GOT3 (cell line): ENCODE results near the gene RHOXF1.
"Not testable (repeated sequence)": the region's sequence is repeated elsewhere in the genome, so short reads cannot be mapped to it uniquely, and the experiment has no call there.

Experiments used
- DNase-seq: peaks from one replicate; lab custom pipeline; 2025; ENCODE audit warnings: mixed read lengths; lab: John Stamatoyannopoulos, UW

The RHOXF1 gene

GRCh38 chrX:120115438-120115963 lies at the start of gene RHOXF1:
TSS of gene RHOXF1 (minus strand) at chrX:120115913. CDS start at chrX:120115862, 51 bp downstream.
- DNase-seq, result no peak

GRCh38 chrX:120159086-120159485 lies 43.4 kb upstream of the RHOXF1 start:
- not testable (repeated sequence) for DNase-seq

- not testable (repeated sequence) for DNase-seq
These were observed 42.6 kb upstream of the RHOXF1 start, which contains the start of gene RHOXF2 for GRCh38 chrX:120158313-120158712. TSS of gene RHOXF2 (plus strand) at chrX:120158613. CDS start at chrX:120158751, 138 bp downstream.

- DNase-seq, result not testable (repeated sequence)
These were observed 34.5 kb upstream of the RHOXF1 start for GRCh38 chrX:120150109-120150744.

- no peak for DNase-seq
These were observed 31.8 kb upstream of the RHOXF1 start for GRCh38 chrX:120147537-120147936.

- not testable (repeated sequence) for DNase-seq
These were observed 30.6 kb upstream of the RHOXF1 start for GRCh38 chrX:120146323-120146722.

- no peak for DNase-seq
These were observed 29.7 kb upstream of the RHOXF1 start for GRCh38 chrX:120145295-120145925.

- DNase-seq, result no peak
These were observed 28.6 kb upstream of the RHOXF1 start for GRCh38 chrX:120144178-120144844.

GRCh38 chrX:120140293-120140981 lies 24.7 kb upstream of the RHOXF1 start:
- no peak for DNase-seq

- DNase-seq, result no peak
These were observed 21.7 kb upstream of the RHOXF1 start for GRCh38 chrX:120137439-120137838.

- no peak for DNase-seq
These were observed 21.1 kb upstream of the RHOXF1 start for GRCh38 chrX:120136840-120137239.

- DNase-seq, result no peak
These were observed 20.4 kb upstream of the RHOXF1 start for GRCh38 chrX:120136128-120136527.

GRCh38 chrX:120128306-120128846 lies 12.7 kb upstream of the RHOXF1 start:
- not testable (repeated sequence) for DNase-seq

- no peak for DNase-seq
These were observed 9.7 kb upstream of the RHOXF1 start for GRCh38 chrX:120125444-120125843.

- peak; percentile 2 for DNase-seq
These were observed 4.5 kb upstream of the RHOXF1 start for GRCh38 chrX:120120223-120120622.

GRCh38 chrX:120111611-120112010 lies 4.1 kb downstream of the RHOXF1 start:
- no peak for DNase-seq

GRCh38 chrX:120109378-120109777 lies 6.3 kb downstream of the RHOXF1 start:
- DNase-seq, result no peak

GRCh38 chrX:120104707-120105106 lies 11.0 kb downstream of the RHOXF1 start:
- DNase-seq, result not testable (repeated sequence)

- not testable (repeated sequence) for DNase-seq
These were observed 14.7 kb downstream of the RHOXF1 start for GRCh38 chrX:120101057-120101456.

GRCh38 chrX:120090208-120090607 lies 25.5 kb downstream of the RHOXF1 start:
- no peak for DNase-seq

- no peak for DNase-seq
These were observed 28.3 kb downstream of the RHOXF1 start for GRCh38 chrX:120087289-120088017.
